MCF 10A (cell line): Measurements from ENCODE around the gene LORICRIN. TPM values are rescaled to one million over a fixed set of nuclear protein-coding genes. Genes with fewer than 3 reads are reported as not detected.

Source experiments
- Bru-seq: library from RNA; stranded (reverse); fragments of 400-500 nt; gene quantifications from one replicate; lab custom pipeline; 2021; lab: Mats Ljungman, UMichigan
- BruChase-seq, 2 experiments: library from RNA; stranded (reverse); fragments of 400-500 nt; gene quantifications; one replicate each; lab custom pipeline; 2021; lab: Mats Ljungman, UMichigan
- BruUV-seq: library from RNA; stranded (reverse); fragments of 400-500 nt; replicated peaks from 2 replicates; lab custom pipeline; 2021; lab: Mats Ljungman, UMichigan
- CTCF ChIA-PET: fragments of 300-600 bp; sonication (Branson Sonifier 250); formaldehyde crosslinking; extraction: SDS; loops from one replicate; lab custom pipeline; 2021; ENCODE audit warnings: antibody characterized with exemption, inconsistent platforms; lab: Yijun Ruan, JAX
- POLR2A ChIA-PET: fragments of 300-600, 350-650 bp; sonication (Branson Sonifier 250); formaldehyde crosslinking; extraction: SDS; loops from one replicate; lab custom pipeline; 2020; ENCODE audit warnings: antibody characterized with exemption, inconsistent platforms; lab: Yijun Ruan, JAX
- DNase-seq: peaks from one replicate; pipeline ENCODE4 v3.0.0-alpha.2; 2018; ENCODE audit not compliant: unreplicated experiment
- H3K27ac Mint-ChIP-seq: one replicate; pipeline ENCODE4 v1.8.0; 2022; ENCODE audit warnings: mild to moderate bottlenecking, low read depth, mixed read lengths; ENCODE audit not compliant: unreplicated experiment
- H3K27me3 Mint-ChIP-seq: one replicate; pipeline ENCODE4 v1.8.0; 2022; ENCODE audit warnings: mixed read lengths; ENCODE audit not compliant: insufficient read depth, unreplicated experiment
- H3K36me3 Mint-ChIP-seq: one replicate; pipeline ENCODE4 v1.8.0; 2022; ENCODE audit warnings: mild to moderate bottlenecking, moderate library complexity, mixed read lengths; ENCODE audit not compliant: insufficient read depth, unreplicated experiment
- H3K4me1 Mint-ChIP-seq: one replicate; pipeline ENCODE4 v1.8.0; 2022; ENCODE audit warnings: mixed read lengths; ENCODE audit not compliant: insufficient read depth, unreplicated experiment
- H3K4me3 Mint-ChIP-seq: one replicate; pipeline ENCODE4 v1.8.0; 2022; ENCODE audit warnings: mild to moderate bottlenecking, moderate library complexity, mixed read lengths; ENCODE audit not compliant: unreplicated experiment
- H3K9me3 Mint-ChIP-seq: one replicate; pipeline ENCODE4 v1.8.0; 2022; ENCODE audit warnings: mixed read lengths; ENCODE audit not compliant: unreplicated experiment
- CTCF ChIP-seq: fragments of 200-600 bp; IDR thresholded peaks from one replicate; pipeline ENCODE4 v1.8.0; 2022; ENCODE audit warnings: antibody characterized with exemption, mild to moderate bottlenecking; ENCODE audit not compliant: unreplicated experiment
- intact Hi-C: fragments of 100-400 bp; cut with micrococcal nuclease; formaldehyde crosslinking; loops from 2 replicates; pipeline ENCODE4 v1.14.1; 2022
- long read RNA-seq: library from polyadenylated mRNA; stranded (forward); transcript quantifications from one replicate; pipeline ENCODE4 v2.0.0, GENCODE V29; 2022
- total RNA-seq: library from RNA; stranded (reverse); gene quantifications from 2 replicates; pipeline ENCODE4 v1.2.3, GENCODE V29; 2022

Gene LORICRIN
- not detected in 2 replicates for total RNA-seq
- not detected for Bru-seq, nascent RNA
- BruChase-seq, experiment 1, labeled RNA remaining after a 6-hour chase = not detected
- BruChase-seq, experiment 2, labeled RNA remaining after a 2-hour chase = not detected
- long read RNA-seq = 0 reads

- no peaks in the 10 kb centered on the region for H3K9me3 Mint-ChIP-seq
- ChIA-PET CTCF (interaction anchor here (0.5 to 1.4 kb wide), 3 partner anchors 9 to 35 kb away, joined by 3 to 6 read pairs (median 5); no protein-coding TSS in a partner anchor), POLR2A (interaction anchor here (0.6 kb wide), 1 partner anchor 399 kb away, joined by 4 read pairs; no protein-coding TSS in a partner anchor)
- DNase-seq = no peak
- no peaks in the 10 kb centered on the region for H3K36me3 Mint-ChIP-seq
- no peak within 1 kb of the TSS for H3K27ac Mint-ChIP-seq
- no peak for TF ChIP-seq CTCF
- intact Hi-C loops = no loop called here
- peak within 1 kb of the TSS; percentile 34 for H3K4me3 Mint-ChIP-seq
- no TSS peak for BruUV-seq
- peaks cover 5% of the 10 kb centered on the region for H3K4me1 Mint-ChIP-seq
- H3K27me3 Mint-ChIP-seq = peaks cover 56% of the 10 kb centered on the region
These were observed at the start of gene LORICRIN for GRCh38 chr1:153259387-153259786. Gene LORICRIN (plus strand): TSS chr1:153259687. CDS start chr1:153260950, 1,263 bp downstream.

- BruUV-seq = no TSS peak
- POLR2A ChIA-PET = interaction anchor here (0.6 to 0.7 kb wide), 2 partner anchors 9 to 356 kb away, joined by 3 read pairs; no protein-coding TSS in a partner anchor
These were observed 49.3 kb upstream of the LORICRIN start for GRCh38 chr1:153210206-153210605.

GRCh38 chr1:153212201-153212600, 47.3 kb upstream of the LORICRIN start:
- BruUV-seq = no TSS peak
- TF ChIP-seq CTCF = no peak
- H3K27ac Mint-ChIP-seq = no peak overlapping the region
- ChIA-PET CTCF (interaction anchor here (0.6 to 3.1 kb wide), 6 partner anchors 10 to 341 kb away, joined by 3 to 29 read pairs (median 4); no protein-coding TSS in a partner anchor), POLR2A (interaction anchor here (1.0 to 1.2 kb wide), 2 partner anchors 11 to 21 kb away, joined by 3 to 5 read pairs; no protein-coding TSS in a partner anchor)
- no peak overlapping the region for H3K4me3 Mint-ChIP-seq
- no peaks in the 10 kb centered on the region for H3K9me3 Mint-ChIP-seq
- DNase-seq = no peak
- no peaks in the 10 kb centered on the region for H3K36me3 Mint-ChIP-seq
- intact Hi-C loops = no loop called here
- H3K27me3 Mint-ChIP-seq = peaks cover 28% of the 10 kb centered on the region
- no peaks in the 10 kb centered on the region for H3K4me1 Mint-ChIP-seq

More at GRCh38 chr1:153210206-153210605, 49.3 kb upstream of the LORICRIN start:
- TF ChIP-seq CTCF = no peak
- Mint-ChIP-seq H3K9me3 (no peaks in the 10 kb centered on the region), H3K27me3 (peaks cover 22% of the 10 kb centered on the region), H3K27ac (no peak overlapping the region), H3K4me3 (no peak overlapping the region), H3K36me3 (no peaks in the 10 kb centered on the region), H3K4me1 (no peaks in the 10 kb centered on the region)
- CTCF ChIA-PET = interaction anchor here (0.6 to 3.3 kb wide), 4 partner anchors 12 to 340 kb away, joined by 3 to 20 read pairs (median 4); no protein-coding TSS in a partner anchor
- intact Hi-C loops = no loop called here
- DNase-seq = no peak

GRCh38 chr1:153213519-153213918, 46.0 kb upstream of the LORICRIN start:
- ChIA-PET POLR2A (interaction anchor here (0.7 kb wide), 1 partner anchor 455 kb away, joined by 3 read pairs; no protein-coding TSS in a partner anchor), CTCF (interaction anchor here (0.6 to 3.1 kb wide), 5 partner anchors 9 to 557 kb away, joined by 3 to 29 read pairs (median 6); no protein-coding TSS in a partner anchor)
- H3K4me3 Mint-ChIP-seq = no peak overlapping the region
- TF ChIP-seq CTCF = no peak
- BruUV-seq = no TSS peak
- H3K9me3 Mint-ChIP-seq = no peaks in the 10 kb centered on the region
- intact Hi-C loops = no loop called here
- H3K36me3 Mint-ChIP-seq = no peaks in the 10 kb centered on the region
- H3K27ac Mint-ChIP-seq = no peak overlapping the region
- no peaks in the 10 kb centered on the region for H3K4me1 Mint-ChIP-seq
- no peak for DNase-seq
- H3K27me3 Mint-ChIP-seq = peaks cover 40% of the 10 kb centered on the region
